GM12874 (cell line): ENCODE results near the gene SLC9A8.

ENCODE experiments used
- TF ChIP-seq, protein P1 (sequence below): IDR thresholded peaks from 2 replicates; pipeline ENCODE4 v1.5.1; 2011; ENCODE audit warnings: low read depth, mild to moderate bottlenecking, control low read depth, low read length, moderate library complexity; ENCODE audit not compliant: insufficient read depth

SLC9A8 gene

GRCh38 chr20:49870261-49870660 is 57.6 kb downstream of the SLC9A8 start:
- TF ChIP-seq, protein P1, sequence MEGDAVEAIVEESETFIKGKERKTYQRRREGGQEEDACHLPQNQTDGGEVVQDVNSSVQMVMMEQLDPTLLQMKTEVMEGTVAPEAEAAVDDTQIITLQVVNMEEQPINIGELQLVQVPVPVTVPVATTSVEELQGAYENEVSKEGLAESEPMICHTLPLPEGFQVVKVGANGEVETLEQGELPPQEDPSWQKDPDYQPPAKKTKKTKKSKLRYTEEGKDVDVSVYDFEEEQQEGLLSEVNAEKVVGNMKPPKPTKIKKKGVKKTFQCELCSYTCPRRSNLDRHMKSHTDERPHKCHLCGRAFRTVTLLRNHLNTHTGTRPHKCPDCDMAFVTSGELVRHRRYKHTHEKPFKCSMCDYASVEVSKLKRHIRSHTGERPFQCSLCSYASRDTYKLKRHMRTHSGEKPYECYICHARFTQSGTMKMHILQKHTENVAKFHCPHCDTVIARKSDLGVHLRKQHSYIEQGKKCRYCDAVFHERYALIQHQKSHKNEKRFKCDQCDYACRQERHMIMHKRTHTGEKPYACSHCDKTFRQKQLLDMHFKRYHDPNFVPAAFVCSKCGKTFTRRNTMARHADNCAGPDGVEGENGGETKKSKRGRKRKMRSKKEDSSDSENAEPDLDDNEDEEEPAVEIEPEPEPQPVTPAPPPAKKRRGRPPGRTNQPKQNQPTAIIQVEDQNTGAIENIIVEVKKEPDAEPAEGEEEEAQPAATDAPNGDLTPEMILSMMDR: no peak

DNA sequence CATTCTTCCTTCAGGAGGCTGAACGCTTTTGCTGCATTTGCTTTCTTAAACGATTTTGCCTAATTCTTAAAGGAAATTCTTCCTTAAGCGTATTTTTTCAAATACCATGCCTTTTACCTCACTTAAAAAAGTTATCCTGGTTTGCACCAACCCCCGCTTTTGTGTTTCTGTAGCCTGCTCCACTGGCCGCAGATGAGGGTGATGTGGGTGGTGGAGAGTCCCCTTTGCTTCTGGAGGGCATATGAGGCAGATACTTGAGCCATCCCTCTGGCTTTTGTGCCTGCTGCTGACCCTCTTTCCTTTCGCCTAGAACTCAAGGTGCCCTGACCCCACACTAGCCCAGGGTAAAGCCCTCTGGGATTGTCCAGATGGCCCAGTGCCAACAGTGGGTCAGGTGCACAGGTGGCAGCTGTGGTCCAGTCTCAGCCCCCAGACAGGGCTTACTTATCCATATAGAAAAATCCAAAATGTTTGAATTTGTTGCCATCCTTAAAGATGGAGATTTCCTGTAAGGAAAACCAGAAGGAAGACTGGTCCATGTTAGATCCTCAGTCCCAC is 58.8 kb downstream of the SLC9A8 start:
- TF ChIP-seq, protein P1: no peak

DNA sequence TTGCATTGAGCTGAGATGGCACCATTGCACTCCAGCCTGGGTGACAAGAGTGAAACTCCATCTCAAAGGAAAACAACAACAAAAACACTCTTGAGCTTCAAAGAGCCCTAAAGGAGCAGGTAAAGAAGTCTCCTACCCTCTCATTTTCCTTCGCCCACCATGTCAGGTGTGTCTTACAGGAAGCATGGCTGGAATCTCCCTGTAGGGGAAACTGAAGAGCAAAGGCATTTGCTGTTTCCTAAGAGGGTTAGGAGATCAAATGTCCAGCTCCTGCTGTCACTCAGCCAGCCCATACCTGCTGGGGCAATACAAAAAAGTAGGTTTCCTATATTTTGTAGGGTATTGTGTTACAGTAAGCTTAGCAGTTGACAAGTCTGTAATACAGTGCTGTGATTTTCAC is 59.4 kb downstream of the SLC9A8 start:
- TF ChIP-seq, protein P1: no peak

- TF ChIP-seq, protein P1: no peak
Measured at GRCh38 chr20:49874696-49875095, 62.1 kb downstream of the SLC9A8 start.

GRCh38 chr20:49877386-49877921 is 64.8 kb downstream of the SLC9A8 start:
- TF ChIP-seq, protein P1: no peak

GRCh38 chr20:49878977-49879376 is 66.3 kb downstream of the SLC9A8 start:
- TF ChIP-seq, protein P1: no peak

GRCh38 chr20:49880177-49880576 is 67.5 kb downstream of the SLC9A8 start:
- TF ChIP-seq, protein P1: no peak
